Measurements from ENCODE around the gene RAB40B. TPM values are rescaled to one million over a fixed set of nuclear protein-coding genes. Genes with fewer than 3 reads are reported as not detected.
A peak's percentile ranks its signal among the peaks of the same experiment; 100 is the strongest.

RAB40B gene
- total and polyA plus RNA-seq, 5 experiments from 2014 or later, result 1.4 to 6.1 (median 2.7) TPM

GRCh38 chr17:82667668-82668000 is 30.9 kb downstream of the RAB40B start:
- Mint-ChIP-seq H3K4me3 (no peak overlapping the region), H3K4me1 (peaks cover 5 to 14% (median 10%) of the 10 kb centered on the region in 4 donors), H3K27ac (peak overlapping the region in 2 of 10 donors; percentile 72 to 80), H3K27me3 (no peaks in the 10 kb centered on the region), H3K9me3 (no peaks in the 10 kb centered on the region), H3K36me3 (no peaks in the 10 kb centered on the region)
- ATAC-seq (no peak), DNase-seq (no peak)
- POLR2A ChIA-PET, result no interaction called here

GRCh38 chr17:82666931-82667667 is 31.4 kb downstream of the RAB40B start:
- Mint-ChIP-seq H3K36me3 (no peaks in the 10 kb centered on the region), H3K9me3 (no peaks in the 10 kb centered on the region), H3K27me3 (no peaks in the 10 kb centered on the region), H3K4me1 (peaks cover 5 to 14% (median 10%) of the 10 kb centered on the region in 4 donors), H3K4me3 (no peak overlapping the region), H3K27ac (peak overlapping the region in 2 of 10 donors; percentile 72 to 80)
- POLR2A ChIA-PET, result no interaction called here
- no peak for DNase-seq
- no peak for ATAC-seq

GRCh38 chr17:82665891-82666290 is 32.6 kb downstream of the RAB40B start:
- no peak for DNase-seq
- H3K36me3 Mint-ChIP-seq, result peaks cover 0 to 2% (median 0%) of the 10 kb centered on the region in 3 donors
- H3K9me3 Mint-ChIP-seq, result no peaks in the 10 kb centered on the region
- H3K4me1 Mint-ChIP-seq, result peaks cover 4 to 9% (median 6%) of the 10 kb centered on the region in 4 donors
- no peaks in the 10 kb centered on the region for H3K27me3 Mint-ChIP-seq
- ATAC-seq, result no peak
- H3K4me3 Mint-ChIP-seq, result no peak overlapping the region
- POLR2A ChIA-PET, result no interaction called here
- no peak overlapping the region for H3K27ac Mint-ChIP-seq

GRCh38 chr17:82665217-82665616 is 33.3 kb downstream of the RAB40B start:
- no peak for DNase-seq
- Mint-ChIP-seq H3K4me3 (no peak overlapping the region), H3K9me3 (no peaks in the 10 kb centered on the region), H3K27me3 (no peaks in the 10 kb centered on the region), H3K36me3 (peaks cover 0 to 2% (median 0%) of the 10 kb centered on the region in 3 donors), H3K27ac (no peak overlapping the region), H3K4me1 (peaks cover 4 to 8% (median 6%) of the 10 kb centered on the region in 4 donors)
- POLR2A ChIA-PET, result no interaction called here
- ATAC-seq, result no peak

- Mint-ChIP-seq H3K36me3 (peaks cover 0 to 2% (median 0%) of the 10 kb centered on the region in 3 donors), H3K9me3 (no peaks in the 10 kb centered on the region), H3K4me3 (no peak overlapping the region), H3K4me1 (peaks cover 4 to 8% (median 6%) of the 10 kb centered on the region in 4 donors), H3K27me3 (no peaks in the 10 kb centered on the region), H3K27ac (no peak overlapping the region)
- no peak for DNase-seq
- ATAC-seq, result no peak
- POLR2A ChIA-PET, result no interaction called here
Observed at GRCh38 chr17:82664701-82665182, 33.8 kb downstream of the RAB40B start.

- no peak for ATAC-seq
- DNase-seq, result no peak
- Mint-ChIP-seq H3K9me3 (no peaks in the 10 kb centered on the region), H3K4me1 (peaks cover 4 to 8% (median 6%) of the 10 kb centered on the region in 4 donors), H3K4me3 (no peak overlapping the region), H3K27ac (no peak overlapping the region), H3K36me3 (peaks cover 0 to 2% (median 0%) of the 10 kb centered on the region in 3 donors), H3K27me3 (no peaks in the 10 kb centered on the region)
- POLR2A ChIA-PET, result no interaction called here
Observed at GRCh38 chr17:82664276-82664575, 34.3 kb downstream of the RAB40B start.

GRCh38 chr17:82663381-82664275 is 34.9 kb downstream of the RAB40B start:
- DNase-seq (no peak), ATAC-seq (no peak)
- Mint-ChIP-seq H3K9me3 (no peaks in the 10 kb centered on the region), H3K36me3 (peaks cover 0 to 2% (median 0%) of the 10 kb centered on the region in 3 donors), H3K27ac (no peak overlapping the region), H3K27me3 (no peaks in the 10 kb centered on the region), H3K4me3 (no peak overlapping the region), H3K4me1 (peaks cover 3 to 5% (median 4%) of the 10 kb centered on the region in 4 donors)
- POLR2A ChIA-PET, result no interaction called here

- Mint-ChIP-seq H3K27me3 (no peaks in the 10 kb centered on the region), H3K4me3 (no peak overlapping the region), H3K36me3 (peaks cover 0 to 2% (median 0%) of the 10 kb centered on the region in 3 donors), H3K4me1 (no peaks in the 10 kb centered on the region), H3K27ac (no peak overlapping the region), H3K9me3 (no peaks in the 10 kb centered on the region)
- no peak for ATAC-seq
- DNase-seq, result no peak
- POLR2A ChIA-PET, result no interaction called here
Observed at GRCh38 chr17:82662711-82663261, 35.7 kb downstream of the RAB40B start.

GRCh38 chr17:82661717-82662683 is 36.5 kb downstream of the RAB40B start:
- no peak overlapping the region for H3K4me3 Mint-ChIP-seq
- DNase-seq, result no peak
- no peak for ATAC-seq
- H3K4me1 Mint-ChIP-seq, result no peaks in the 10 kb centered on the region
- H3K27me3 Mint-ChIP-seq, result no peaks in the 10 kb centered on the region
- H3K27ac Mint-ChIP-seq, result peak overlapping the region in 1 of 10 donors; percentile 34
- no peaks in the 10 kb centered on the region for H3K9me3 Mint-ChIP-seq
- POLR2A ChIA-PET, result no interaction called here
- H3K36me3 Mint-ChIP-seq, result peaks cover 0 to 4% (median 0%) of the 10 kb centered on the region in 3 donors

- POLR2A ChIA-PET, result no interaction called here
- no peak for DNase-seq
- no peaks in the 10 kb centered on the region for H3K27me3 Mint-ChIP-seq
- no peak overlapping the region for H3K4me3 Mint-ChIP-seq
- no peaks in the 10 kb centered on the region for H3K4me1 Mint-ChIP-seq
- no peaks in the 10 kb centered on the region for H3K9me3 Mint-ChIP-seq
- ATAC-seq, result no peak
- H3K27ac Mint-ChIP-seq, result no peak overlapping the region
- peaks cover 0 to 4% (median 0%) of the 10 kb centered on the region in 3 donors for H3K36me3 Mint-ChIP-seq
Observed at GRCh38 chr17:82659886-82660285, 38.6 kb downstream of the RAB40B start.

- ATAC-seq (no peak), DNase-seq (no peak)
- Mint-ChIP-seq H3K9me3 (no peaks in the 10 kb centered on the region), H3K27ac (no peak overlapping the region), H3K4me3 (no peak overlapping the region), H3K27me3 (no peaks in the 10 kb centered on the region), H3K36me3 (peaks cover 0 to 4% (median 0%) of the 10 kb centered on the region in 3 donors), H3K4me1 (no peaks in the 10 kb centered on the region)
- POLR2A ChIA-PET, result no interaction called here
Observed at GRCh38 chr17:82658796-82659452, 39.6 kb downstream of the RAB40B start.

- POLR2A ChIA-PET, result no interaction called here
- no peaks in the 10 kb centered on the region for H3K9me3 Mint-ChIP-seq
- no peak overlapping the region for H3K4me3 Mint-ChIP-seq
- H3K27ac Mint-ChIP-seq, result no peak overlapping the region
- ATAC-seq, result no peak
- no peaks in the 10 kb centered on the region for H3K27me3 Mint-ChIP-seq
- no peak for DNase-seq
- peaks cover 0 to 4% (median 0%) of the 10 kb centered on the region in 3 donors for H3K36me3 Mint-ChIP-seq
- no peaks in the 10 kb centered on the region for H3K4me1 Mint-ChIP-seq
Observed at GRCh38 chr17:82658331-82658730, 40.2 kb downstream of the RAB40B start.

All from naive thymus-derived CD8-positive, alpha-beta T cell (primary cell).